Fibroblast of pulmonary artery (primary cell): ENCODE measurements around the gene DEK.
"Not testable (repeated sequence)": the region's sequence is repeated elsewhere in the genome, so short reads cannot be mapped to it uniquely, and the experiment has no call there.

Experiments
- DNase-seq: peaks from one replicate; pipeline ENCODE4 v3.0.0-alpha.2; 2010; ENCODE audit warnings: low read depth
- H3K4me3 ChIP-seq: replicated peaks from 2 replicates; pipeline ENCODE4 v1.5.1; 2011; ENCODE audit warnings: low read depth, mild to moderate bottlenecking, control low read depth, low read length, moderate library complexity
- CTCF ChIP-seq: IDR thresholded peaks from 2 replicates; pipeline ENCODE4 v1.5.1; 2011; ENCODE audit warnings: mild to moderate bottlenecking, control low read depth, low read length, inconsistent platforms; ENCODE audit errors: missing control alignments

Gene DEK

GRCh38 chr6:18240230-18240629 is 24.1 kb downstream of the DEK start:
- no peak for DNase-seq
- no peak for TF ChIP-seq CTCF
- H3K4me3 ChIP-seq: no peak overlapping the region

DNA sequence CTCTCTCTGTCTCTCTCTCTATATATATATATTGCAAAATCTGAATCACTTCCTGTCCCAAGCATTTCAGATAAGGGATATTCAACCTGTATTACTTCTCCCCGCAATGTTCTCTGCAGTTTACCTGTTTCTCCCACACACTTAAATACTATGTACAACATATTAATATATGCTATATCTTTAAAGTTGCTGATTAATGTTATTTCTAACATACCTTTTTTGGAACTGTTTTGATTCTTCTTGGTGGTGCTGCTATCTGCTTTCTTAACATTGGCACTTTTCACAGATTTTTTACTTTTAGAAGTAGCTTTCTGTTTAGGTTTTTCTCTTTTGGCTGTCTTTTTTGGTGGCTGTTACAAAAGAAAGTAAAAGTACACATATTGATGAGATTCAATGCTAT is 27.2 kb downstream of the DEK start:
- H3K4me3 ChIP-seq: no peak overlapping the region
- DNase-seq: no peak
- no peak for TF ChIP-seq CTCF

DNA sequence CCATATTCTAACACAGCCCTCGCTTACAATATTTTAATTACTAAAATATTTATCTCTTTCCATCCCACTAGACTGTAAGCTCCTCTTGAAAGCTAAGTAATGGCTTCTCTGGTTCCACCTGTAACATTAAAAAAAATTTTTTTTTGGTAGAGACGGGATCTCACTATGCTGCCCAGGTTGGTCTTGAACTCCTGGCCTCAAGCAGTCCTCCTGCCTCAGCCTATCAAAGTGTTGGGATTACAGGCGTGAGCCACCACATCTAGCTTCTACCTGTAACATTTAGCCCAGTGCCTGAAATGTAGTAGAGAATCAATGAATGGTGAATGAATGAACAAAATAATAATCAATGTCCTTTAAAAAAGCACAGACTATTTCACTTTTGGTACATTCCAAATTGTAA is 28.8 kb downstream of the DEK start:
- TF ChIP-seq CTCF: no peak
- no peak for DNase-seq
- no peak overlapping the region for H3K4me3 ChIP-seq

DNA sequence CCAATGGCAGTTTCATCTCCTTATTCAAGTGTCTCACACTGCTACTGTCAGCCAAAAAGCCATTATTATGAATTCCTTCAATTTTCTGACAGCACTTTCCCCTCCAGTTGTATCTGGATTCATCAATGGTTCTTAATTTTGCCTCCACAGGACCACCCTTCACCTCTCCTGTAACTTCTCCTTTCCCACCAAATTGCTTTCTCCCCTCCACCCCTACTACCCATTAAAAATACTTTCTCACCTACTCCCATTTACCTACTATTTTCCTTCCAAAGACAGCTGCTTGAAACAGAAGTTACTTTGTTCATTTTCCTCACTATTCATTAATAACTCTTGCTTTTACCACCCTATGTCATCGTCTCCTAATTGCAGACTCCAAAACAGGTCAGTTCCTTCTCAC is 29.8 kb downstream of the DEK start:
- no peak overlapping the region for H3K4me3 ChIP-seq
- no peak for TF ChIP-seq CTCF
- no peak for DNase-seq

DNA sequence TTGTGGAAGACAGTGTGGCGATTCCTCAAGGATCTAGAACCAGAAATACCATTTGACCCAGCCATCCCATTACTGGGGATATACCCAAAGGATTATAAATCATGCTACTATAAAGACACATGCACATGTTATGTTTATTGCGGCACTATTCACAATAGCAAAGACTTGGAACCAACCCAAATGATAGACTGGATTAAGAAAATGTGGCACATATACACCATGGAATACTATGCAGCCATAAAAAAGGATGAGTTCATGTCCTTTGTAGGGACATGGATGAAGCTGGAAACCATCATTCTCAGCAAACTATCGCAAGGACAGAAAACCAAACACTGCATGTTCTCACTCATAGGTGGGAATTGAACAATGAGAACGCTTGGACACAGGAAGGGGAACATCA is 30.6 kb downstream of the DEK start:
- not testable (repeated sequence) for H3K4me3 ChIP-seq, DNase-seq

DNA sequence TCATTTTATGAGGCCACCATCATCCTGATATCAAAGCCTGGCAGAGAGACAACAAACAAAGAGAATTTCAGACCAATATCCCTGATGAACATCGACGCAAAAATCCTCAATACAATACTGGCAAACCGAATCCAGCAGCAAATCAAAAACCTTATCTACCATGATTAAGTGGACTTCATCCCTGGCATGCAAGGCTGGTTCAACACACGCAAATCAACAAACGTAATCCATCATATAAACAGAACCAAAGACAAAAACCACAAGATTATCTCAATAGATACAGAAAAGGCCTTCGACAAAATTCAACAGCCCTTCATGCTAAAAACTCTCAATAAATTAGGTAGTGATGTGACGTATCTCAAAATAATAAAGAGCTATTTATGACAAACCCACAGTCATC is 32.5 kb downstream of the DEK start:
- not testable (repeated sequence) for H3K4me3 ChIP-seq, DNase-seq

DNA sequence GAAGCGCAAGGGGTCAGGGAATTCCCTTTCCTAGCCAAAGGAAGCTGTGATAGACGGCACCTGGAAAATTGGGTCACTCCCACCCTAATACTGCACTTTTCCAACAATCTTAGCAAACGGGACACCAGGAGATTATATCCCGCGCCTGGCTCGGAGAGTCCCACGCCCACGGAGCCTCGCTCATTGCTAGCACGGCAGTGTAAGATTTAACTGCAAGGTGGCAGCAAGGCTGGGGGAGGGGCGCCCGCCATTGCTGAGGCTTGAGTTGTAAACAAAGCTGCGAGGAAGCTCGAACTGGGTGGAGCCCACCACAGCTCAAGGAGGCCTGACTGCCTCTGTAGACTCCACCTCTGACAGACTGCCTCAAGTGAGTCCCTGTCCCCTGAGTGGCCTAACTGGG is 35.7 kb downstream of the DEK start:
- DNase-seq, H3K4me3 ChIP-seq: not testable (repeated sequence)

GRCh38 chr6:18227166-18227565 is 37.2 kb downstream of the DEK start:
- DNase-seq, H3K4me3 ChIP-seq: not testable (repeated sequence)

- DNase-seq: peak; percentile 7
- not testable (repeated sequence) for H3K4me3 ChIP-seq
Measured at GRCh38 chr6:18226451-18227105, 37.8 kb downstream of the DEK start.

DNA sequence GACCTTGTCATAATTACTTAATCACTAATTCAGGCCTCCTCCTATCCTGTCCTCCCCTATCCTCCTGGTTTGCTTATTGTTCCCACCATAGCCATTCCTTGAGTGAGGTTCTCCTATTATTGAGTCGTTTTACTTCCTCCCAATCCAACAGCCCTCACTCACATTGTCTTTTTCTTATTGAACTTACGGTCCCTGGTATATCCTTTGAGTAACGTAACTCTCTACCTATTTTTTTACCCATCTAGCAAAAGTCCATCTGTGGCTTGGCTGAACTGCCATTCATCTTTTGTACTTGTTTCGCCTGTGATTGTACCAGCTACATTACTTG is 43.1 kb downstream of the DEK start:
- no peak for TF ChIP-seq CTCF
- no peak overlapping the region for H3K4me3 ChIP-seq
- DNase-seq: no peak
